Stomach (tissue), 9 donors: ENCODE measurements around the gene CFAP61. TPM values are rescaled to one million over a fixed set of nuclear protein-coding genes. Genes with fewer than 3 reads are reported as not detected.

Experiments used
- DNase-seq, 2 donors: peaks; one replicate each; pipeline versions ENCODE4 v3.0.0 to v3.0.0-alpha.2; 2013 to 2019
- H3K27ac ChIP-seq, 5 donors: fragments of 200-600 bp in 4 of 5; sonication (generic) in 4 of 5; one replicate each; pipeline ENCODE4 v1.5.1; 2013 to 2019; ENCODE audit warnings: mild to moderate bottlenecking in 1 of 5, moderate library complexity in 1 of 5
- H3K27me3 ChIP-seq, 3 donors: fragments of 200-600 bp; sonication (generic); one replicate each; pipeline ENCODE4 v1.5.1; 2017 to 2019; ENCODE audit warnings: mixed run types in 1 of 3
- H3K36me3 ChIP-seq, 4 donors: fragments of 200-600 bp; sonication (generic); 1 replicate in 3 of 4; 2 replicates in 1 of 4; pipeline ENCODE4 v1.5.1; 2016 to 2019
- H3K4me1 ChIP-seq, 4 donors: fragments of 200-600 bp; sonication (generic); one replicate each; pipeline ENCODE4 v1.5.1; 2016 to 2019
- H3K4me3 ChIP-seq, 4 donors: fragments of 200-600 bp; sonication (generic) in 3 of 4; one replicate each; pipeline ENCODE4 v1.5.1; 2016 to 2019; ENCODE audit warnings: mild to moderate bottlenecking in 1 of 4
- H3K9me3 ChIP-seq, 4 donors: fragments of 200-600 bp; sonication (generic); one replicate each; pipeline ENCODE4 v1.5.1; 2016 to 2019
- EP300 ChIP-seq: sonication (generic); formaldehyde crosslinking; IDR thresholded peaks from one replicate; pipeline ENCODE4 v1.6.1; 2017; ENCODE audit warnings: antibody characterized with exemption
- POLR2A ChIP-seq, 4 donors: fragments of 450-650 bp; IDR thresholded peaks; one replicate each; pipeline ENCODE4 v1.6.1; 2016; ENCODE audit warnings: antibody characterized with exemption in 4 of 4, control low read depth in 2 of 4, mild to moderate bottlenecking in 1 of 4, moderate library complexity in 1 of 4
- POLR2AphosphoS5 ChIP-seq, 3 donors: sonication (generic); formaldehyde crosslinking; IDR thresholded peaks; one replicate each; pipeline ENCODE4 v1.6.1; 2016; ENCODE audit warnings: antibody characterized with exemption in 3 of 3
- WGBS, 5 donors: extraction: QIAGEN DNeasy Blood & Tissue Kit in 3 of 5; methylation state at CpG; one replicate each; pipeline versions ENCODE4 v1.1.5 to v1.1.7; 2013 to 2018; 5-methylcytosine and 5-hydroxymethylcytosine counted together
- intact Hi-C: fragments of 100-400 bp; cut with DNase I; formaldehyde crosslinking; loops from one replicate; pipeline ENCODE4 v1.15.1; 2023; ENCODE audit warnings: low total_unique reads
- polyA plus RNA-seq, 3 donors: library from polyadenylated mRNA; stranded (reverse); fragments of 200-250 nt; gene quantifications; one replicate each; pipeline ENCODE4 v1.2.3, GENCODE V29; 2013
- total RNA-seq, 5 donors: library from RNA; depleted of rRNA; stranded (reverse); fragments of >200 nt; gene quantifications; one replicate each; pipeline versions ENCODE4 v1.1.0 to v1.2.3, GENCODE V29; 2014 to 2016
- TF ChIP-seq, protein P1 (sequence below), 7 experiments: fragments of 450-650 bp in 4 of 7; fragments of 200-600 bp in 3 of 7; sonication (generic) in 3 of 7; IDR thresholded peaks; one replicate each; pipeline ENCODE4 v1.5.1; 2016 to 2019; ENCODE audit warnings: antibody characterized with exemption in 7 of 7, control low read depth in 2 of 7, mild to moderate bottlenecking in 1 of 7
- donor health status: healthy with polysubstance abuse.
- donor health status: Bipolar disorder and iron deficiency.
- donor health status: healthy.

CFAP61 gene
- total and polyA plus RNA-seq, 8 donors: not detected

DNA sequence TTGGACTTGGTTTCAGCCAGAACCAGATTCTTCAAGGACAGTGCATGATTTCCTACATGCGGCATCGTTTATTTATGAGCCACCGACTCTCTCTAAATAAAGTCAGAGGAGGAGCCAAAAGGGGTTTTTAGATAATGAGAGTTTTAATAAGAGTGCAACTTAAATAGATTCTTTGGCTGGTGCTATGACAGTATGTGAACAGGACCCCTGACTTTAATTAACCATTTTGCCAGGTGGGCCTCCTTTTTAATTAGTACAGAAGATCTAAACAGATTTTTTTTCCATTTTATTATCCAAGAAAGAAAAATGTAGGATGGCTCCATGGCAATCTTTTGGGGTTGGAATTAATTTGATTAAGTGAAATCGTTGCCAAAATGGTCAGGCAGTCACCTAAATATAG is 240.8 kb downstream of the CFAP61 start:
- no peak overlapping the region for H3K4me3 ChIP-seq
- WGBS, 5 donors: 73 to 82% (median 78%) methylated on average over 4 of the region's 4 CpGs
- intact Hi-C loops: no loop called here

DNA sequence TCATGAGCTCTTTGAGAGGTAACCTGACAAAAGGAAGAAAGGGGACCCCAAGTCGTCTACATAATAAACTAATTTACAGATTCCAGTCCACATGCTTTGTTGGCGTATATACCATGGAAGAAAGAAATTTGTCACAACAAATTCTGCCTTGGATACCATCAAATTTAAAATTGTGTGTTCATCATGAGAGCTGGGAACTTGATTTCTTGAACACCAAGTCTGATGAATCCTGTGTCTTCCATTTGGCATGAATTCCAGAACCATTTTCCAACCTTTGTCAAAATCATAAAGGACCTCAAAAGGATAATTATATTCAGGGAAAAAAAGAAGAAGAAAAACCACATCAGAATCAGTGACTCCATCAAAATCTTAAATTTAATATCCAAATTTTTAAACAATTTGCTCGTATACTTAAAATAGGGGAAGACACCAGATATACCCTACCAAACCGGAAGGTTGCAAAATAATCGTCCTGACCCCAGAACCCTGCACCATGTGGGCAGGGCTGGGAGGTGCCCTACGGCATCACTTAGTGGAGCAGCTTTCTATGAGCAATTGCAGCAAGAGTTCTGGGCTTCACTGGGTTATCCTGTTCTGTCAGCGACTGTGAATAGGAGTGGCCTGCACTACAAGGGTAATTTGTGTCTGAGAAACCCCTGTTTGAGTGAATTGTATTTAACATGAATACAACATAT is 241.5 kb downstream of the CFAP61 start:
- intact Hi-C loops: no loop called here

More for the DNA sequence above, 240.8 kb downstream of the CFAP61 start:
- Histone ChIP-seq H3K4me1 (no peaks in the 10 kb centered on the region), H3K9me3 (no peaks in the 10 kb centered on the region), H3K27me3 (peaks cover 0 to 5% (median 0%) of the 10 kb centered on the region in 3 donors), H3K27ac (no peak overlapping the region), H3K36me3 (no peaks in the 10 kb centered on the region)
- TF ChIP-seq POLR2AphosphoS5 (IDR thresholded peaks at IDR 0.05) (no peak), POLR2A (IDR thresholded peaks at IDR 0.05) (no peak), EP300 (no peak)
- TF ChIP-seq, protein P1, sequence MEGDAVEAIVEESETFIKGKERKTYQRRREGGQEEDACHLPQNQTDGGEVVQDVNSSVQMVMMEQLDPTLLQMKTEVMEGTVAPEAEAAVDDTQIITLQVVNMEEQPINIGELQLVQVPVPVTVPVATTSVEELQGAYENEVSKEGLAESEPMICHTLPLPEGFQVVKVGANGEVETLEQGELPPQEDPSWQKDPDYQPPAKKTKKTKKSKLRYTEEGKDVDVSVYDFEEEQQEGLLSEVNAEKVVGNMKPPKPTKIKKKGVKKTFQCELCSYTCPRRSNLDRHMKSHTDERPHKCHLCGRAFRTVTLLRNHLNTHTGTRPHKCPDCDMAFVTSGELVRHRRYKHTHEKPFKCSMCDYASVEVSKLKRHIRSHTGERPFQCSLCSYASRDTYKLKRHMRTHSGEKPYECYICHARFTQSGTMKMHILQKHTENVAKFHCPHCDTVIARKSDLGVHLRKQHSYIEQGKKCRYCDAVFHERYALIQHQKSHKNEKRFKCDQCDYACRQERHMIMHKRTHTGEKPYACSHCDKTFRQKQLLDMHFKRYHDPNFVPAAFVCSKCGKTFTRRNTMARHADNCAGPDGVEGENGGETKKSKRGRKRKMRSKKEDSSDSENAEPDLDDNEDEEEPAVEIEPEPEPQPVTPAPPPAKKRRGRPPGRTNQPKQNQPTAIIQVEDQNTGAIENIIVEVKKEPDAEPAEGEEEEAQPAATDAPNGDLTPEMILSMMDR (IDR thresholded peaks at IDR 0.05): no peak
- DNase-seq: no peak

GRCh38 chr20:20295621-20296498 is 243.5 kb downstream of the CFAP61 start:
- Histone ChIP-seq H3K4me3 (no peak overlapping the region), H3K9me3 (no peaks in the 10 kb centered on the region), H3K27ac (no peak overlapping the region), H3K27me3 (peaks cover 0 to 5% (median 0%) of the 10 kb centered on the region in 3 donors), H3K36me3 (no peaks in the 10 kb centered on the region), H3K4me1 (no peaks in the 10 kb centered on the region)
- WGBS, 5 donors: 74 to 83% (median 82%) methylated on average over 6 of the region's 6 CpGs
- intact Hi-C loops: no loop called here
- TF ChIP-seq POLR2A (IDR thresholded peaks at IDR 0.05) (no peak), EP300 (no peak), POLR2AphosphoS5 (IDR thresholded peaks at IDR 0.05) (no peak)
- TF ChIP-seq, protein P1 (IDR thresholded peaks at IDR 0.05): no peak
- no peak for DNase-seq

More for the DNA sequence above, 241.5 kb downstream of the CFAP61 start:
- TF ChIP-seq, protein P1 (IDR thresholded peaks at IDR 0.05): no peak
- no peak for TF ChIP-seq POLR2A (IDR thresholded peaks at IDR 0.05)
- TF ChIP-seq EP300: no peak
- TF ChIP-seq POLR2AphosphoS5 (IDR thresholded peaks at IDR 0.05): no peak
- H3K27me3 ChIP-seq: peaks cover 0 to 5% (median 0%) of the 10 kb centered on the region in 3 donors
- no peaks in the 10 kb centered on the region for H3K4me1 ChIP-seq
- WGBS, 5 donors: 74 to 89% (median 86%) methylated on average over 7 of the region's 7 CpGs
- no peak for DNase-seq
- no peak overlapping the region for H3K4me3 ChIP-seq
- H3K9me3 ChIP-seq: no peaks in the 10 kb centered on the region
- H3K36me3 ChIP-seq: no peaks in the 10 kb centered on the region
- H3K27ac ChIP-seq: no peak overlapping the region

DNA sequence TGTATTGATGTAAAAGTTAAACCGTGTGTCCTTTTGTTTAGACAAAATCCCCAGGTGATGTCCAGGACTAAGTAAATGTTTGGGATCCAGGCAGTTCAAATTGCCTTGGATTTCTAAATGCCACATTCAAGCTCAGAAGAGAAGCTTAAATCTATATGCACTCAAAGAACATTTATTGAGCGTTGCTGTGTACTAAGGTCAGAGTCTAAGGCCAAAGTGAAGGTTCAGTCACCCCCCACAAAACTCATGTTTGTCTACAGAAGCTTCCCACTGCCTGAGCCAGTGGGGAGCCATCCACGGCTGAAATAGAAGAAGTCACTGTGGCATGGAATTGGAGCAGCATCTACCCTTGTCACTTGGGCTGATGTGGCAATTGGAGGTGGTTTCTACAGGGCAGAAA is 244.8 kb downstream of the CFAP61 start:
- Histone ChIP-seq H3K4me3 (no peak overlapping the region), H3K36me3 (no peaks in the 10 kb centered on the region), H3K4me1 (no peaks in the 10 kb centered on the region), H3K27me3 (peaks cover 0 to 5% (median 0%) of the 10 kb centered on the region in 3 donors), H3K27ac (no peak overlapping the region), H3K9me3 (no peaks in the 10 kb centered on the region)
- intact Hi-C loops: no loop called here
- TF ChIP-seq, protein P1 (IDR thresholded peaks at IDR 0.05): no peak
- TF ChIP-seq EP300 (no peak), POLR2A (IDR thresholded peaks at IDR 0.05) (no peak), POLR2AphosphoS5 (IDR thresholded peaks at IDR 0.05) (no peak)
- 39 to 50% (median 49%) methylated on average over 3 of the region's 3 CpGs for WGBS, 5 donors
- DNase-seq: no peak
